PC-3 (cell line): ENCODE measurements around the gene DNAJC8. TPM values are rescaled to one million over a fixed set of nuclear protein-coding genes. Genes with fewer than 3 reads are reported as not detected.

Source experiments
- ATAC-seq: fragments of 200-7000 bp; cut with Tn5 transposase; 2 replicates; pipeline ENCODE4 v1.9.1; 2020; ENCODE audit warnings: mild to moderate bottlenecking, moderate library complexity
- BruUV-seq: library from RNA; stranded (reverse); fragments of 400-500 nt; replicated peaks from 2 replicates; lab custom pipeline; 2021; lab: Mats Ljungman, UMichigan
- CTCF ChIA-PET: fragments of 300-600 bp; sonication (Branson Sonifier 250); formaldehyde crosslinking; loops from one replicate; lab custom pipeline; 2022; ENCODE audit warnings: antibody characterized with exemption; lab: Charles Lee
- POLR2A ChIA-PET: fragments of 300-600 bp; sonication (Branson Sonifier 250); formaldehyde crosslinking; loops from one replicate; lab custom pipeline; 2022; ENCODE audit warnings: antibody characterized with exemption; ENCODE audit not compliant: unreplicated experiment; lab: Charles Lee
- DNase-seq: peaks from one replicate; pipeline ENCODE4 v3.0.0-alpha.2; 2015
- H2AFZ ChIP-seq: fragments of 300-600 bp; sonication (generic); 2 replicates; pipeline ENCODE4 v1.6.0; 2016; ENCODE audit warnings: antibody characterized with exemption, low read length
- H3F3A ChIP-seq: fragments of 300-600 bp; sonication (generic); one replicate; pipeline ENCODE4 v1.6.0; 2017; ENCODE audit warnings: antibody characterized with exemption, low read length, control low read depth, mild to moderate bottlenecking; ENCODE audit not compliant: unreplicated experiment
- H3K27ac ChIP-seq: fragments of 300-600 bp; sonication (generic); 2 replicates; pipeline ENCODE4 v1.5.1; 2016; ENCODE audit warnings: mild to moderate bottlenecking, low read length
- H3K27me3 ChIP-seq: fragments of 300-600 bp; sonication (generic); 2 replicates; pipeline ENCODE4 v1.6.1; 2016; ENCODE audit warnings: low read length, mixed read lengths
- H3K36me3 ChIP-seq: fragments of 300-600 bp; sonication (generic); 2 replicates; pipeline ENCODE4 v1.6.1; 2016; ENCODE audit warnings: low read depth, mixed run types, low read length, mixed read lengths
- H3K4me1 ChIP-seq: fragments of 300-600 bp; sonication (generic); 2 replicates; pipeline ENCODE4 v1.5.1; 2016; ENCODE audit warnings: low read length; ENCODE audit not compliant: insufficient read depth
- H3K4me2 ChIP-seq: fragments of 300-600 bp; sonication (generic); 2 replicates; pipeline ENCODE4 v1.6.0; 2016; ENCODE audit warnings: low read length
- H3K4me3 ChIP-seq: fragments of 300-600 bp; sonication (generic); 2 replicates; pipeline ENCODE4 v1.5.1; 2016; ENCODE audit warnings: mild to moderate bottlenecking, low read length, mixed read lengths
- H3K79me2 ChIP-seq: fragments of 300-600 bp; sonication (generic); 2 replicates; pipeline ENCODE4 v1.6.1; 2017; ENCODE audit warnings: low read length, mixed read lengths
- H3K9ac ChIP-seq: fragments of 300-600 bp; sonication (generic); 2 replicates; pipeline ENCODE4 v1.6.0; 2016; ENCODE audit warnings: mild to moderate bottlenecking, low read length
- H3K9me2 ChIP-seq: fragments of 300-600 bp; sonication (generic); replicated peaks from 2 replicates; pipeline ENCODE4 v1.6.1; 2016; ENCODE audit warnings: mixed run types, low read length, mixed read lengths
- H3K9me3 ChIP-seq: fragments of 300-600 bp; sonication (generic); 2 replicates; pipeline ENCODE4 v1.6.1; 2016; ENCODE audit warnings: low read length, mixed read lengths
- H4K20me1 ChIP-seq: fragments of 300-600 bp; sonication (generic); 2 replicates; pipeline ENCODE4 v1.6.1; 2016; ENCODE audit warnings: low read length, mixed read lengths
- EZH2 ChIP-seq: fragments of 300-600 bp; sonication (generic); IDR thresholded peaks from one replicate; pipeline ENCODE4 v1.6.1; 2017; ENCODE audit warnings: antibody characterized with exemption, mild to moderate bottlenecking, low read length; ENCODE audit not compliant: unreplicated experiment
- EZH2phosphoT487 ChIP-seq: fragments of 300-600 bp; sonication (generic); IDR thresholded peaks from 2 replicates; pipeline ENCODE4 v1.6.1; 2018; ENCODE audit warnings: mild to moderate bottlenecking, antibody characterized with exemption, low read length, borderline replicate concordance
- intact Hi-C: fragments of 100-400 bp; cut with micrococcal nuclease; formaldehyde crosslinking; loops from 2 replicates; pipeline ENCODE4 v1.9.0; 2023
- total RNA-seq: library from RNA; depleted of rRNA; stranded (reverse); fragments of >200 nt; gene quantifications from 2 replicates; pipeline ENCODE4 v1.2.3, GENCODE V29; 2014
- TF ChIP-seq, protein P1 (sequence below): fragments of 300-600 bp; sonication (generic); conservative IDR thresholded peaks from 2 replicates; pipeline ENCODE4 v1.5.1; 2017; ENCODE audit warnings: antibody characterized with exemption, low read depth, mild to moderate bottlenecking, low read length

Gene DNAJC8
- total RNA-seq, 1 experiment from 2014 or later = 63.6 TPM

DNA sequence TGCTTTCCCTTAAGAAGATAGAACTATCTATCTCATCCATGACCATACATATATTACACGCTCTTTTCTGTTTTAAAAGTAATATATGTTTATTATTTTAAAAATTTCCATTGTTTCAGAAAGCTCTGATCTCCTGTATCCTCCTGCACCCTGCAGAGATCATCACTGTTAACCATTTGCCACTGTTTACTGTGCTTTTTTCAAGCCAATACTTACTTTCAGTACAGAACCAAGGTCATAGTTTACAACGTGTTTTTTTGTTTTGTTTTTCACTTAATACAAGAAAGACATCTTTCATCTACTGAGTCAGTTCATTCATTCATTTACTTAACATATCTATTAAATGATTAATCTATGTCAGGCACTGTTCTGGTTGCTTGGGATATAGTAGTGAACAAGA, 36.7 kb upstream of the DNAJC8 start:
- no peak overlapping the region for H2AFZ ChIP-seq
- intact Hi-C loops = no loop called here
- ATAC-seq = no peak
- BruUV-seq = no TSS peak
- POLR2A ChIA-PET = no interaction called here
- no peak overlapping the region for H3K27ac ChIP-seq
- no peaks in the 10 kb centered on the region for H3K27me3 ChIP-seq
- H3K4me1 ChIP-seq = no peaks in the 10 kb centered on the region
- DNase-seq = no peak
- no peak overlapping the region for H3K4me2 ChIP-seq
- peaks cover 4% of the 10 kb centered on the region; the same call in 1 of the 2 replicates for H4K20me1 ChIP-seq
- TF ChIP-seq, protein P1, sequence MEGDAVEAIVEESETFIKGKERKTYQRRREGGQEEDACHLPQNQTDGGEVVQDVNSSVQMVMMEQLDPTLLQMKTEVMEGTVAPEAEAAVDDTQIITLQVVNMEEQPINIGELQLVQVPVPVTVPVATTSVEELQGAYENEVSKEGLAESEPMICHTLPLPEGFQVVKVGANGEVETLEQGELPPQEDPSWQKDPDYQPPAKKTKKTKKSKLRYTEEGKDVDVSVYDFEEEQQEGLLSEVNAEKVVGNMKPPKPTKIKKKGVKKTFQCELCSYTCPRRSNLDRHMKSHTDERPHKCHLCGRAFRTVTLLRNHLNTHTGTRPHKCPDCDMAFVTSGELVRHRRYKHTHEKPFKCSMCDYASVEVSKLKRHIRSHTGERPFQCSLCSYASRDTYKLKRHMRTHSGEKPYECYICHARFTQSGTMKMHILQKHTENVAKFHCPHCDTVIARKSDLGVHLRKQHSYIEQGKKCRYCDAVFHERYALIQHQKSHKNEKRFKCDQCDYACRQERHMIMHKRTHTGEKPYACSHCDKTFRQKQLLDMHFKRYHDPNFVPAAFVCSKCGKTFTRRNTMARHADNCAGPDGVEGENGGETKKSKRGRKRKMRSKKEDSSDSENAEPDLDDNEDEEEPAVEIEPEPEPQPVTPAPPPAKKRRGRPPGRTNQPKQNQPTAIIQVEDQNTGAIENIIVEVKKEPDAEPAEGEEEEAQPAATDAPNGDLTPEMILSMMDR = no peak
- TF ChIP-seq EZH2 (no peak), EZH2phosphoT487 (no peak)
- H3K36me3 ChIP-seq = no peaks in the 10 kb centered on the region
- H3K9ac ChIP-seq = no peak overlapping the region
- no peak overlapping the region for H3K4me3 ChIP-seq
- CTCF ChIA-PET = interaction anchor here (0.6 kb wide), 1 partner anchor 90 kb away, joined by 4 read pairs; no protein-coding TSS in a partner anchor
- no peaks in the 10 kb centered on the region for H3K9me2 ChIP-seq
- no peaks in the 10 kb centered on the region for H3K9me3 ChIP-seq
- H3K79me2 ChIP-seq = peaks cover 30% of the 10 kb centered on the region
- no peaks in the 10 kb centered on the region for H3F3A ChIP-seq

DNA sequence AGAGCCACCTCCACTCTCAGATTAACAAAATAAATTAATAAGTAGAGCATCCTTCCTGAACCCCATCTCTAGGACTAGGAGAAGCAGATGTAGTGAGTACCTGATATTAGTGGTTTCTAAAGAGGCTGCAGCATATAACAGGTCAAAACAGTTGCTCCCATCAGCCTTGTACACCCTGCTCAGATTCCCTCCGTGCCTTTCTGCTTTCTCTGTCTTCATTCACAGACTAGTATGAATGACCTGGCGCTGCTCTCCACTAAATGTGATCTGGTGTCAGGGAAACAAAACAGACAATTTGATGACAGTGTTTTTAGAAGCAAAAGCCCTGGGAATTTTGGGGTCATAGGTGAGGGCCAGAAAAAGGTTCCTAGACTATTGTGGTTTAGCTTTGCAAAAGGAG, 34.8 kb upstream of the DNAJC8 start:
- no peak overlapping the region for H3K4me3 ChIP-seq
- H3K36me3 ChIP-seq = no peaks in the 10 kb centered on the region
- ATAC-seq = no peak
- TF ChIP-seq, protein P1 = no peak
- TF ChIP-seq EZH2phosphoT487 = no peak
- no peak for TF ChIP-seq EZH2
- H2AFZ ChIP-seq = no peak overlapping the region
- peaks cover 4% of the 10 kb centered on the region; the same call in 1 of the 2 replicates for H4K20me1 ChIP-seq
- H3K27ac ChIP-seq = no peak overlapping the region
- H3K79me2 ChIP-seq = peaks cover 48% of the 10 kb centered on the region
- BruUV-seq = no TSS peak
- no peak overlapping the region for H3K9ac ChIP-seq
- intact Hi-C loops = no loop called here
- H3F3A ChIP-seq = no peaks in the 10 kb centered on the region
- ChIA-PET POLR2A (no interaction called here), CTCF (no interaction called here)
- DNase-seq = no peak
- no peaks in the 10 kb centered on the region for H3K9me2 ChIP-seq
- H3K4me2 ChIP-seq = no peak overlapping the region
- no peaks in the 10 kb centered on the region for H3K9me3 ChIP-seq
- no peaks in the 10 kb centered on the region for H3K4me1 ChIP-seq
- no peaks in the 10 kb centered on the region for H3K27me3 ChIP-seq

GRCh38 chr1:28266920-28267322, 34.1 kb upstream of the DNAJC8 start:
- Histone ChIP-seq H3K27ac (no peak overlapping the region), H4K20me1 (peaks cover 4% of the 10 kb centered on the region; the same call in 1 of the 2 replicates), H3K4me1 (no peaks in the 10 kb centered on the region), H3K9me2 (no peaks in the 10 kb centered on the region), H3K79me2 (peaks cover 53% of the 10 kb centered on the region), H3K36me3 (no peaks in the 10 kb centered on the region), H2AFZ (no peak overlapping the region), H3K9ac (no peak overlapping the region), H3K4me3 (no peak overlapping the region), H3K27me3 (no peaks in the 10 kb centered on the region), H3K4me2 (no peak overlapping the region), H3K9me3 (no peaks in the 10 kb centered on the region), H3F3A (no peaks in the 10 kb centered on the region)
- no TSS peak for BruUV-seq
- ATAC-seq (no peak), DNase-seq (no peak)
- intact Hi-C loops = no loop called here
- ChIA-PET CTCF (no interaction called here), POLR2A (no interaction called here)
- TF ChIP-seq, protein P1 = no peak
- TF ChIP-seq EZH2phosphoT487 (no peak), EZH2 (no peak)
